GM12872 (cell line): Measurements from ENCODE around the gene VSNL1.

Experiments
- CTCF ChIP-seq: IDR thresholded peaks from 3 replicates; pipeline ENCODE4 v1.5.1; 2011; ENCODE audit warnings: low read depth, mild to moderate bottlenecking, low read length, moderate library complexity; ENCODE audit not compliant: insufficient read depth

The VSNL1 gene

GRCh38 chr2:17518212-17519154 is 22.0 kb upstream of the VSNL1 start, which contains the start of gene RAD51AP2:
RAD51AP2 (minus strand) TSS chr2:17518440; CDS start chr2:17518415, 25 bp downstream.
- TF ChIP-seq CTCF: no peak

- TF ChIP-seq CTCF: no peak
Observed at GRCh38 chr2:17519486-17519885, 21.0 kb upstream of the VSNL1 start.

- TF ChIP-seq CTCF: no peak
Observed at GRCh38 chr2:17520761-17521160, 19.7 kb upstream of the VSNL1 start.

- TF ChIP-seq CTCF: no peak
Observed at GRCh38 chr2:17521621-17522020, 18.9 kb upstream of the VSNL1 start.

GRCh38 chr2:17522303-17522702 is 18.2 kb upstream of the VSNL1 start:
- no peak for TF ChIP-seq CTCF

- no peak for TF ChIP-seq CTCF
Observed at GRCh38 chr2:17529771-17530170, 10.7 kb upstream of the VSNL1 start.

- no peak for TF ChIP-seq CTCF
Observed at GRCh38 chr2:17533546-17533945, 7.0 kb upstream of the VSNL1 start.
